Suppressor macrophage (primary cell): Measurements from ENCODE around the gene DNAJC15.

Source experiments
- DNase-seq, 4 experiments: peaks; one replicate each; pipeline ENCODE4 v3.0.0-alpha.2; 2020 to 2022

The DNAJC15 gene

DNA sequence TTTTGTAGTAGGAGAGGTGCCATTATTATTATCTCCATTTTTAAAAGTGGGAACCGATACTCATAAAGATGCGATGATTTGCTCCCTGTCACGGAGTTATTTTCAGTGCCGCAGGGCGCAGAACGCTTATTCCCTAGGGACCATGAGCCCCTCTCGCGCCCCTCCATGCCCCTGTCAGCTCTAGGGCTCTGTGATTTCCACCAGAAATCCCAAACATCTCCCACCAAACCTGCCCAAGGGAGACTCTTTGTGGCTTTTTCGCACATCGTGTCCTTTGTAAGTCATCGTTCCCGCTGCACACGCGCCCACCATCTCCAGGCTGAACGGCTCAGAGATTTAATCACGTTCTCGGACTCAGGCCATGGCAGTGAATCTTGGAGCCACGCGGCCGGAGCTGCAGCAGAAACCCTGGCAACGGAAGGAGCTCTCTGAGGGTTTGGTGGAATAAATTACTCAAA lies 105.1 kb downstream of the DNAJC15 start:
- DNase-seq: no peak

DNA sequence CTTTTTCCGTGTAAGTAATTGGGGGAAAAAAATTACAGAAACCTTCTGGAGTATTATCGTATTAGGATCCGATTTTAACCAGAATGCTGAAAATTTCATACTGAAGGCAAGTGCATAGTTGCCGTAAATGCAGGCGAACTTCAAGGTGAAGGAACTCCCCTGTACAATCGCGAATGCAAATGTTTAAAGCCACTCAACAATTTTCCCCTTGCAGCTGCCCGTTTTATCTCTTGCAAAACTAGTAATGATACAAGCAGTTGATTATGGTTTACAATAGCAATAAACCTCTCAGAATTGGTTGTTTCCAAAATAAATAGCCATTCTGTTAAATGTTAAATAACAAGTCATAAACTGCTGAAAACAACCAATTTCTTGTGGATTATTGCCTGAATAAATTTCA lies 105.7 kb downstream of the DNAJC15 start:
- DNase-seq: no peak

DNA sequence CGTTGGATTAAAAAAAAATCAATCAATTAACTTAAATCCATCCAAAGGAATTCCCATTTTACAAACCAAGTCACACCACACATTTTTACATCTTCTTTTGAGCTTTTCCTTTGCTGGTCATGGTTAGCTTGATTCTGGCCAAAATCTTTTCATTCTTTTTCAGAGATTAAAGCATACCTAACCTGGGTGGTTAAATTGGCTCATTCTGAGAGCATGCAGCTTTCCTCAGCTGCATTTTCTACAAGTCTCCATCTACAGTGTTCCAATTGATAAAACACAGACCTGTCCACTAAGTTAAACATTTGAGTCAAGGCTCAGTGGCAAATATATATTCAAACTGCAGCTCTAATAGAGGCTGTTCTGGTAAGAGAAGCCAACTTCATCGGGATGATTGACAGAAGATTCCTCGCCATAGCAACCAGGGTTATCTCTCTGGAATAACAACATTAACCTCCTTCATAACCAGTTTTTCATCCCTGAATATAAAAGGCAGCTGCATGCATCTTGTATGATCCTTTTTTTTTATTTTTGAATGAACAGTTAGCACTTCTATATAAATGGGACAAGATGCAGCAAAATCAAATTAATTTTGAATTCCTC lies 106.2 kb downstream of the DNAJC15 start:
- DNase-seq: no peak

DNA sequence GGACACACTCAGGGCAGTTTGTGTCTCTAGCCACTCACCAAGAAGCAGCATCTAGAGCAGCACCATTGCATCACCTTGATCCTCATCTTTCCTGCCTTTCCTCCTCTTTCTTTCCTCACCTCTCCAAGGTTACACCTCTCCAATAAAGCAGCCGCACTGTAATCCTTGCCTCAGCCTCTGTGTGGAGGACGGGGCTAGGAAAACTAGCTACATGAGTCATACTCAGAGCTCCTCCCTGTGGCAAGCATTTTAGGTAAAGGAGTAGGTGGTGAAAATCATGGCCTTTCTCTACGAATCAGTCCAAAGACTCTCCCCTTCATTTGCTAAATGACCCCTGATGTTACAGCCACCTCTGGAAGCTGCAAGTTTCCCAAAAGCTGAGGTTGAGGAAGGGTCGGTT lies 108.9 kb downstream of the DNAJC15 start:
- no peak for DNase-seq

DNA sequence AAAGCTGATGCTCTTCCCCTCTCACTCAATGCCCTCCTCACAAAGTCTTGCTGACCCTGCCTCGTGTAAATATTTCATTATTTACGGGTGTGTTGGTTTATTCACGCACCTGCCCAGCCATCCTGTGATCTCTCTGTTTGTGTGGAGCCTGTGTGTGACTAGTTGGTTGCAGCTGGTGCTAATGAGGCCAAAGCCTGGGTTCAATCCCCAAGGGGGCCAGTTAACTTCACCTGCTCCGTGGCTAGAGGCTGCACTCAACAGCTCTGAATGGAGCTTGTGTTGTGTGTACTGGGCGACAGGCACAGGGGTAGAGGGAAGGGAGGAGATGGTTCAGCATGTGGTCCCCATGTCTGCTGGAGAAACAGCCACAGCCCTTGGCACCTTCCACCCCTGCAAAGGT lies 109.5 kb downstream of the DNAJC15 start:
- DNase-seq: no peak

DNA sequence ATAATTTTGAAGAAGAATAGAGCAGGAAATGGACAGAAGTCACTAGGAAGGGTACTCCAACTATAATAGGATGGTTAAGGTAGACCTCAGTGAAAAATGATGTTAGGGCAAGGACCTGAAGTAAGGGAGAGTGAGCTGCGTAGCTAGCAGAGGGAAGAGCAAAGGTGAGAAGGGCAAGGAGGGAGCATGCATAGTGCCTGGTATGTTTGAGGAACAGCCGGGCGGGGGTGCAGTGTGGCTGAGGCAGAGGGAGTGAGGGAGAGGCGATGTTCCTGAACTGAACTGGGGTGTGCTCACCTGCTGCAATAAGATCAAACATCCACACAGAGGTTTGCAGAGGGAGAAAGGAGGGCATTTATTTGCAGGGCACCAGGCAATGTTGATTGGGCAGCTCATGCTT lies 110.4 kb downstream of the DNAJC15 start:
- no peak for DNase-seq

DNA sequence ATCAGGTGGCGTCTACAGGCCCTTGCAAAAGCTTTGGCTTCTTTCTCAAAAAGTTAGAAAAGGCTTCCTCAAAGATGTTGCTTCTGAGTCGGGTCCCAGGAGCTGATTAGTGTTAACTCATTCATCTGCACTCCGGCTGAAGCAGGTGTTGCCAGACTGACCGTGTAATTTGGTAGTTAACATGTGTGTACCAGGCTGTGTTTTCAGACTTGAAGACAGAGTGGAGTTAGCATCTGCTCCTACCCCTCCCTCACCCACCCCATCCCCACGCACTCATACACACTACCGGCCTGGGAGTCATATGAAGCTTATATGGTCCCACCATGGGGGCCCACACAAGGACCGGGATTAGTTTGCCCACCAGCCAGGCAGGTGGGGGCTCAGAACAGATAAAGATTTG lies 111.5 kb downstream of the DNAJC15 start:
- no peak for DNase-seq

DNA sequence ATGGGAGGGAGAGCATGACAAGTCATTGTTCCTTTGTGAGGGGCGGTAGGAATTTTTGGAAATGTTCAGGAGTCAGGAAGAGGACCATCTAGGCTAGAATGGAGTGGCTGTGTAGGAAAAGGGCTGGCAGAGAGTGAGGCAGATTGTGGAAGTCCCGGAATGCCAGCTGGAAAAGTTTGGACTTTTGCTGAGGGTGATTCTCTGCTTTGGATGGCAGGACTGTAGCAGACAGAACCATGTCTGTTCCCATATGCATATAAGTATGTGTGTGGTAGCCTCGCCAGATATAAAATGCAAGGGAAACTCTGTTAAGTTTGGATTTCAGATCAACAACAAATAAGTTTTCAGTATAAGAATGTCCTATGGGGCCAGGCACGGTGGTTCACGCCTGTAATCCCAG lies 112.1 kb downstream of the DNAJC15 start:
- no peak for DNase-seq

DNA sequence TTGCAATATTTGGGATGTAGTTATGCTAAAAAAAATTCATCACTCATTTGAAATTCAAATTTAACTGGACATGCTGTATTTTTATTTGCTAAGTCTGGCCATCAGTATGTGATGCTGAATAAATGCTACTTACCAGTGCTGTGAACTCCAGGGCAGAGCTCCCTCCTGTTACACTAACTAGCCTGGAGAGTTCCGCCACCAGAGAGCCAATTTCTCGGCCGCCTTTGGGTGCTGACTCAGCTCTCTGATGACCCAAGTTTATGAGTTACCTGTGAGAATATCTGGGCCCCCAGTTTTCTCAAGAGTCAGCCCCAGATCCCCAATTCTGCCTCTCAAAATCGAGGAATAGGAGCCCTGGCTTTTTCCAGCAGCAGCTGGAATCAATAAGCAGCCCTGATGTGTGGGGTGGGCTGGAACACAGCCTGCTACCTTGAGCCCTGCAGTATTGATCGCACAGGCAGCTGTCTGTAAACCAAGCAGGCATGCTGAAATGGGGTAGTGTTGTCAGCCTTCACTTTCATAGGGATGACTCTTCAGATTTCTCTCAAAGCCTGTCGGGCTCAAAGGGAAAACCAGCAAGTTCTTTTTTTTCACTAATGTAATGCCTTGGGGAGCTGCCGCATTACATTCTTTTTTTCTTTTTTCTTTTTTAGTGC lies 113.7 kb downstream of the DNAJC15 start:
- no peak for DNase-seq

DNA sequence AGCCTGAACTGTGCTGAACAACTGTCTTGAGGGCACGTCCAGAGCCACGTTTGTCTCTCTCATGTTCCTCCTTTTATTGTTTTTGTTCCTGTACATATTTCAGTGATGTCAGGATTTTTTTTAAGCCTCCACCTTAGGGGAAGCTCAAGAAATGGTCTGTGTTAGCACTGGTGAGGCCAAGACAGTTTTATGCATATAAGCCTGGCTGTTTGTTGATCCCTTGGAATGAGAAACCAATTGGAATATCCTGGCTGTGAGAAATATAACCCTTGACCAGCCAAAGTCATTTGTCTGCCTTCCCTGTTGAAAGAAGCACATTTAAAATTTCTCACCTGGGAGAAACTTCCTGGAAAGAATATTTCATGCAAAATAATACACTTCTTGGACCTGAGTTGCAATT lies 115.8 kb downstream of the DNAJC15 start:
- DNase-seq: peak in 1 of 4 experiments; percentile 6

DNA sequence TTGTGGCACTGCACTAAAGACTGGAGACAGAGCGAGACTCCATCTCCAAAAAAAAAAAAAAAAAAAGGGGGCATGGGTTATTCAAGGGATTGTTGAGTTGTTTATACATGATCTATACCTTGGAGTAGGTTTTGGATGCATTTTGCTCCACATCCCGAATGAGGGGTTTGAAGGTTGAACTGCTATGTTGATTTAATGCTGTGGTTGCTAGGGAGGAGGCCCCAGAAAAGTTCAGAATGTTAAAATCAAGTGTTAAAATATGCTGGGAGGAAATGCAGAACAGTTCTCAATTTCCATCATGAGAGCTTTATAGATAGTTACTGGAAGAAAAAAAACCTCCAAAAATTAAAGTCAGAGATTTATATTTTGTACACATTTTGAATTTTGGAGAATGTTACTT lies 116.5 kb downstream of the DNAJC15 start:
- DNase-seq: no peak

DNA sequence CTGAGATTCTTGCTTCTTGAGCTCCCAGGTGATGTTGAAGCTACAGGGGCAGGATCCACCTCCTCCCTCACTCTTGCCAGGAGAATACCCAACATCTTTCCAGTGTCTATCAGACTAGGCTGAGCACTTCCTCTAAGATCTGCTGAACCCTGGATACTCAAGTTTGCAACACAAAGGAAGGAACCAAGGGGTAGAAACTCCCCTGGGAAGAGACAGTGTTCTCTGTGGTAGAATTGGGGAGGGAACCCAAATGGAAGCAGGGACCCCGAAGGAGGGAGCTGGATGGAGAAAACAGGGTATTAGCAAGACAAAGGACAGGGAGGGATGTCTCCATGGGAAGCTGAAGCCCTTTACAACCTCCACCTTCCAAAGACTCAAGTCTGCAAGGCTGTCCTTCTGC lies 117.6 kb downstream of the DNAJC15 start:
- no peak for DNase-seq

DNA sequence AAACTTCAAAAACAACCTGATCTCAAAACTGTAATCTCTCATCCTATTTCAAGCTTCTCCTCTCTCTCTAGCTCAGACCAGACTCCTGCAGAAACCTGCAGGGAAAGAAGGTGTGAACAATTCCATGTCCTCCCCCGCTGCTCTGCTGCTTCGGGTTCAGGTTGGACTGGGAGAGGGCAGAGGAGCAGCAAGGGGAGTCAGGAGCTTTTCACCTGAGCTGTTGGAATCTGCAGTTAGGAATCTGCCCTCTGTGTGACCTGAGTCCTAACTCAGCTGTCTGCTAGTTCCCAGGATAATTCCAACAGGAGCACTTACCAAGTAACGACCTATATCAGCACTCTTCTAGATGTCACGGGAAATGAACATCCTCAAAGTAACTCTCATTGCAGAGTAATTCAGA lies 118.3 kb downstream of the DNAJC15 start:
- no peak for DNase-seq

DNA sequence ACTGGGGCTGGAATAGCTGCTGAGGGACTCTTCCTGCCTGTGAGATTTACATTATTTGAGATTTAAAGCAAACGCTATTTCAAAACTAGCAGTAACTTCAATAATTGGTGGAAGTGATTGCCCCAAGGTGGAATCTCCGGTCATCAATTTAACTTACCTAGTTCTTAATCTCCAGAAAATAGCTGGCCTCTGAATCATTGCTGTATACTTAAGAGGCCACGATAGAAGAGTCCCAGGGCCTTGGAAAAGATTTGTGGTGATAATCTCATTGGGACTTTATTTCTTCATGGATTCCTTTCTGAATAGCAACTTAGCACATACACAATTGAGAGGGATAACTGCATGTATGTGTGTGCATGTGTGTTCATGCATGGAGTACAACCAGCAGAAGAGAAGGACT lies 120.2 kb downstream of the DNAJC15 start:
- DNase-seq: no peak

DNA sequence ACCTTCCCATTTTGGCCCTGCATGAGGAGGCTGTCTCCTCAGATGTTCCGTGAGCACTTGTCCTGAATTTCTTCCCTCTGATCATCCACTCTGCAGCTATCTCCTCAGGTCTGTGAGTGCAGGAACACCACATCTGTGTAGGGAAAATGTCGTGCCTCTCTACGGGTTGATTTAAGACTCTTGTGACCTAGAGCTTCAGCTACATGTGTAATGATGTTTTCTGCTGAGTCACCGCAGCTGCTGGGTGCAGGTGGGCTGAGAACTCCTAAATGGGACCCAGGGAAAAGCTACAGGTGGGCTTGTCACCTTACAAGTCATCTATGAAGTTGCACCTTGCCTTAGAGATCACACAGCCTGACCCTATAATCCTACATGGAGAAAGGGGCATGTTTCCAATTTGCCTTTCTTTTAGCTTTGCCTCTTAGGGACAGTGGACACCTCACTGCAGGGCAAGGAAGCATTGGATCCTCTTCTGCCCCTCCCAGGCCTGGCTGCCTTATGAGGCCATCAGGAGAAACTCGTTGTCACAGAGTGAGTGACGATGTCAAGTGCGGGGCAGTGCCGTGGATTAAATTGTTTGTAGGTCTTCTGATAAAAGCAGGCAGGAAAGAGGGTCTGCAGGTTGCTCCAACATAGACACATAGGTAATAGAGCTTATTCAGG lies 122.3 kb downstream of the DNAJC15 start:
- no peak for DNase-seq

DNA sequence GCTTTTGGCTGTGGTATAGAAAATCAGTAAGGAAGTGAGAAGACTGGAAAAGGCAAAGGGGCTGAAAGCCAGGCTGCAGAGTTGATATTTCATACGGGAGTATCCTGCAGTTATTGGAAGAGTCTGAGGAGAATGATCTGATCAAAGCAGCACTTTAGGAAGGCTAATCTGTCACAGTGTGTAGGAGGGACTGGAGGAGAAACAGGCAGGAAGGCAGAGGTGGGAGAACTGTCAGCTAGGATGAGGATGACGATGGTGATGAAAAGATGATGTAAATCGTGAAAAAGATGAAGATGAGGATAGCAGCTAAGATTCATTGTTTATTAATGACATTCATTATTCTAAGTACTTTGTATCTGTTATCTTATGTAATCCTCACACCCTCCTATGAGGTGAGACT lies 123.0 kb downstream of the DNAJC15 start:
- no peak for DNase-seq

DNA sequence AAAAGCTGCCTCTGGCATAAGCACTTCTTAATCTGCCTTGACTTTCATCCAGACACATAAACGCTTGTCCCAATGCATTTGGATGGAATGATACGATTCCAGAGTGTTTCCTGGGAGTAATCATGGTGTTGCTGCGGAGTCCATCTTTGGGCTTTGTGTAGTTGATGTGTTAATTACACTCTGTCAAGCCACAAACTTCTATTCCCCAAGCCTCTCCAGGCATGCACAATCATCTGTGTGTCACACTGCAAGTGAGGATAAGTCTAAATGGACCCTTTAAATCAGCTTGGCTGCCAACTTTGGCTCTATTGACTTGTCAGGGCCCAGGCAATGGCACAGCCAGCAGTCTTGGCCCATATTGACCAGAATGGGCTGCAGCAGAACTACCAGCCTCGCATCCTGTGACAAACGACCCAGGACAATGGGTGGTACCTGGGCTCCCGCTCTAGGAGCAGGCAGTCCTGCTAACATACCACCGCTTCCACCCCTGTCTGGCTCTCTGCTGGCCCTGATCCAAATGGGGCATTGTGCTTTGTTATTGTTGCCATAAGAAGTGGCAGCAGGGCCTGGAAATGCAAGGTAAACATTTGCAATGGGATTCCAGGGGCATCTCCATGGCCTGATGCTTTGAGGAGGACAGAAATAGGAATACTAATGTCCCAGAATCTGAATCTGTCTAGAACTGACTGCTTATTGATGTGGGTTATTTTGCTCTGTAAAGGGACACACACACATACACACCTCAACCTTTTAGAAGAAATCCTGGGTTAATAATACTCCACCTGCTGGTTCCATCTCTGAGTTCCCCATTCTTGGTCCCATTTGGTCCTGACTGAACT lies 127.2 kb downstream of the DNAJC15 start:
- DNase-seq: no peak

DNA sequence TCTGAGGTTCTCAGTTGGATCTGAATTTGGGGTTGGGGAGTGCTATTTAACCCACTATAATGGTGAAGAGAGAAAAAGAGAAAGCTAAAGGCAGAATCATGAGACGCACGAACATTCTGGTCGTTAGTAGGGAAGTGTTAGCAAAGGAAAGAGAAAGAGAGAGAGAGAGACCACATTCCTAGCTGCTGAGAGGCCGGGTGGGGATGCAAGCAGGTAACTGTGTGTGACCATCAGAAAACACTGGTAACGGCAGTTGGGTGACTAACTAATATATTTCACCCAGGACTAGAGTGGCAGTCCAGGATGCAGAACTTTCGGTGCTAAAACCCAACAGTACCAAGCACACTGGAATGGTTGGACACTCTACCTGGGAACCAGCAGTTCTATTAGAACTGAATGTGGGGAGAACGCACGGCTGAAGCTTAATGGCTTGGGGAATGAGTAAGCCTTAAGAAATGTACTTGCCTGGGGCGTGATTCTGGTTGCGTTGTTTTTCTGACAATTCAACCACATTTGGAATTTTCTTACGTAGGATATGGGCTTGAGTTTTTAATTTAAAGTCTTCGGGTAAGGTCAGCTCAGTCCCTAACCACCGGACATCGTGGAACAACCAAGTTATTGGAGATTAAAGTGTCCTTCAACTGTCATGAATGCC lies 130.2 kb downstream of the DNAJC15 start:
- DNase-seq: no peak

DNA sequence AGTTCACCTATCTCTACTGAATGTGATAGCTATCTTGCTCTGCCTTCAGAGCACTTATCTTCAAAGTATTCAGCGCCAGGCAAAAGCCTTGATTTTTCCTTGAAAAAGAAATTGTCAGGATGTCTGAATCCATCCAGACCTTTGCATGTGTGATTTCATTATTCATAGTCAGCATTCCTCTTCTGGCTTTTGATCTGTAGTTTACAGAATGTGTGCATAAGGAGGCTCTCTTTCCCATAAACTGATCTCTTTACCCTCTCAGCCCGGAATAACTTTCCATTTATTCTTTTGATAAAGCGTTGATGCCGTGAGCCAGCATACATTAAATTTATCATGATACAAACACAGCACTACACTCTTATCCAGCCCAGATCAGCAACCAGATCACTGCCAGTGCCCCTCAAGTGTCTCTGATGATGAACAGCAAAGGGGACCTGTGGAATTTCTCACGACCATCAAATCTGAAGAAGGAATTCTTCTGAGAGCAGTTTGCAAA lies 130.8 kb downstream of the DNAJC15 start:
- DNase-seq: no peak

DNA sequence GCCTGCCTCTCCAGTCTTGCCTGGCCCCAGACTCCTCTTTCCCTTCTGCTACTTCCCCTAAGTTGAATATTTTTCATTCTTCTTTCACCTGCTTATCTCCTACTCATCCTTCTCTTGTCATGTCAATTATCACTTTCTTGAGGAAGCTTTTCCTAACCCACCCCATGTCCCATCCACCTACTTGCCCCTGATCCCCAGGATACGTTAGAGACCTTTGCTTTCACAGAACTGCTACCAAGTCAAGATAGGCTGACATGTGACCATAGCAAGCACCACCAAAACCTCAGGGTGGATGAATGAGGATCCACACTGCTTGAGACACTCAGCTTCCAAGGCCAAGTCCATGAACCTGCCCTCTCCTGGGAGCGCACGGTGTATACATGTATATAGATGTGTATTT lies 131.5 kb downstream of the DNAJC15 start:
- no peak for DNase-seq

DNA sequence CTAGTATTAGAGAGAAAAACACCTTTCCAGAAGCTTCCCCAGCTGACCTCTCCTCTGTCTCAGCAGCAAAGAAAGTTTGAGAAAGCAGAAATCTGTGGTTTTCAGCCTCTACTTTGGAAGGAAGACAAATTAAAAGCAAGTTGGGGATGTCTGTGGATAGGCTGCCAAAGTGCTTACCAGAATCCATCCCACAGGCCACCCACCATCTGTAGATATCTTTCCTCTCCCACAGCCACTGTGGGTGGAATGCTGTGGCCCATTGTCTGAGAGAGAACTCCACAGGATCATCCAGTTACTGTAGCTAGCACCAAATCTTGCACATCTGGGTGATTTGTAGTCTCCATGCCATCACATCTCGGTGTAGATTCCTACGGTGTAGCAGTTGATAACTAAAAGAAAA lies 133.5 kb downstream of the DNAJC15 start:
- DNase-seq: no peak

DNA sequence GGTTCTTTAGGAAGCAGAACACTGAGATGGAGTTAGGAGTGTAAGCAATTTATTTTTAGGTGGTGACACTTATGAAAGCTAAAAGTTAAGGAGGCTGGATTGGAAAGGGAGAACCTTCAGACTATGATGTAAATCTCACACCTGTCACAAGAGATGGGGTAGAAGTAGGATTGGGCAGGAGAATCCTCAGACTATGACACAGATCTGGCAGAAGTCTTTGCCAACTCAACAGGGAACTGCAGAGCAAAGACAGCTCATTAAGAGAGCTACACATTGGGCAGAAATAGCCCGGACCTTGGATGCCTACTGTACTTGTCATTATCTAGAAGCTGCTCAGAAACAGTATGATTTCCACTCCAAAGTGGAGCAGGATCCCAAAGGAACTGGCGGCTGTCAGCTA lies 134.4 kb downstream of the DNAJC15 start:
- DNase-seq: no peak

DNA sequence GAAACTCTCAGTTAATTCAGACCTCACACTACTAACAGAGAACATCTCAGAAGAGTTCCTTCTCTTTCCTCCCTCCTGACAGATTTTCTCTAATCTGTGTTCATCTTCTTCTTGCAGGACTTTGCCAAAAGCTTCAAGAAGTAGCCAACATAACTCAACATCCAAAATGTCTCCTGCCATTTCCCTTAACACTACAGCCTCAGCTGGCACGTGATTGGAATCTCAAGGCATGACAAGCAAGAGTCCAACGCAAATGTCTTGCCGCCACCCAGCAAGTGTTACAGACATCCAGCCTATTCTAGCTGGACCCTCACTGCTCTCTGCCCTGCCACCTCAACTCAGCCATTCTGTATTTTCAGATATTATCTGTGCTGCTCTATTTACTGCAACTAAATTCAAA lies 135.1 kb downstream of the DNAJC15 start:
- no peak for DNase-seq
